Stimulated activated CD4-positive, alpha-beta T cell treated with anti-CD3 and anti-CD28 coated beads, Interleukin-4, amount 100 ng/mL, for 48 hours (primary cell): ENCODE measurements around the gene VPS50.
"Not testable (repeated sequence)": the region's sequence is repeated elsewhere in the genome, so short reads cannot be mapped to it uniquely, and the experiment has no call there.

ENCODE experiments used
- DNase-seq, 2 donors: peaks; one replicate each; pipeline ENCODE4 v3.0.0-alpha.2; 2020; ENCODE audit warnings: low read depth in 2 of 2

The VPS50 gene

DNA sequence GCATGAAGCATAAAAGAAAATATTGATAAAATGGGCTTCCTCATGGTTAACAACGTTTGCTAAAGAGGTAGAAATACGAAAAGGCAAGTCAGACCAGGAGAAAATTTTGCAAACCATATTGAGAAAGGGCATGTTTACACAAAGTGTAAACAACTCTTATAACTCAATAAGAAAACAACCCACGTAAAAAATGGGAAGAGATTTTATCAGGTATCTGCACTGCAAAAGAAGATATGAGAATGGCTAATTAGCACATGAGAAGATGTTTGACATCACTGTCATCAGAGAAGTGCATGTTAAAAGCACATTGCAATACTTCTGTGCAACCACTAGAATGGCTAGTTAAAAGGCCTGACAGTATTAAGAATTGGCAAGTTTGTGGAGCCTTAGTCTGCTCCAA is 99.5 kb downstream of the VPS50 start:
- DNase-seq, result no peak

DNA sequence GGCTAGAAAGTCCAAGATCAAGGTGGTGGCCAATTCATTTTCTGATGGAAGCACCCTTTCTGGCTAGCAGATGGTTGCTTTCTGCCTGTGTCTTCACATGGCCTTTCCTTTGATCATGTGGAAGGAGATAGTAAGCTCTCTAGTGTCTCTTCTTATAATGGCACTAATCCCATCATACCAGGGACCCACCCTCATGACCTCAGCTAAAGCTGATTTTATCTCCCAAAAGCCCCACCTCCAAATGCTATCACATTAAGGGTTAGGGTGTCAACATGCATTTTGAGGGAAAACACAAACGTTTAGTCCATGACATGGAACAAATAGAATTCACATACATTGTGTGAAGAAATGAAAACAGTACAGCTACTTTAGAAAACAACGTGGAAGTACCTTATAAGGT is 100.0 kb downstream of the VPS50 start:
- DNase-seq, result no peak

DNA sequence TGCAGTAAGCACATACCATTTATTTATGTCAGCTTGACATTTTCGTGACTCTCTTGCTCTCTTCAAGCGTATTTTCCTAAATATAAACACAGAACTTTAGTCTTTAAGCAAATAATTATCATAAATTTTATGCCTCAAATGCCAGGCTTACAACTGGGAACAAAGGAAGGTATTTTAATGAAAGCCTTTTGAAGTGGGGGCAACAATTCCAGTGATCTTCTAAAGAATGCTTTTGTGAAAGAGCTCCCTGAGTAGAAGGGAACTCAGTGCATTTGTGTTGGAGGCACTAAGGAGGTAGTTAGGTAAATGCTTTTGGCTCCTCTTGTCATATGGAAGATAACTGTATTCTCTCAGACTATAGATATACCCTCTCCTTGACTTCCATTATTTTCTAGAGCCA is 104.9 kb downstream of the VPS50 start:
- DNase-seq, result no peak

DNA sequence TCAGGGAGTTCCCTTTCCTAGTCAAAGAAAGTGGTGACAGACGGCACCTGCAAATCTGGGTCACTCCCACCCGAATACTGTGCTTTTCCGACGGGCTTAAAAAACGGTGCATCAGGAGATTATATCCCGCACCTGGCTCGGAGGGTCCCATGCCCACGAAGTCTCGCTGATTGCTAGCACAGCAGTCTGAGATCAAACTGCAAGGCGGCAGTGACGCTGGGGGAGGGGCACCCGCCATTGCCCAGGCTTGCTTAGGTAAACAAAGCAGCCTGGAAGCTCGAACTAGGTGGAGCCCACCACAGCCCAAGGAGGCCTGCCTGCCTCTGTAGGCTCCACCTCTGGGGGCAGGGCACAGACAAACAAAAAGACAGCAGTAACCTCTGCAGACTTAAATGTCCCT is 110.0 kb downstream of the VPS50 start:
- not testable (repeated sequence) for DNase-seq

DNA sequence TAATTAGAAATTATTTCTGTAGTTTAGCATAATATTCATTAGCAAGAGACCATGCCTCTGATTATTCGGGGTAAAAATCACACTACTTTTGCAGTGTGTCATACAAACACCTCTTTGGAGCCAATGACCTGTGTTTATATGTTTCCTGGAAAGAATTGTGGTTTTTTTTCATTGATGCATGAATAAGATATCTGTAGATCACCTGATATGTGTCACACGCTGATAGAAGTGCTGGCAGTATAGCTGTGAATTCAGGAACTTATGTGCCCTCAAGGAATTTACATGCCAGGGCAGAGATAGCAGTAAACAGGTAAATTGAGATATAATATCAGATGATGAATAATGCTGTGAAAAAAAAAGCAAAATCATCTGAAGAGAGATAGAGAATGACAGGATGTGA is 118.2 kb downstream of the VPS50 start:
- DNase-seq, result no peak

DNA sequence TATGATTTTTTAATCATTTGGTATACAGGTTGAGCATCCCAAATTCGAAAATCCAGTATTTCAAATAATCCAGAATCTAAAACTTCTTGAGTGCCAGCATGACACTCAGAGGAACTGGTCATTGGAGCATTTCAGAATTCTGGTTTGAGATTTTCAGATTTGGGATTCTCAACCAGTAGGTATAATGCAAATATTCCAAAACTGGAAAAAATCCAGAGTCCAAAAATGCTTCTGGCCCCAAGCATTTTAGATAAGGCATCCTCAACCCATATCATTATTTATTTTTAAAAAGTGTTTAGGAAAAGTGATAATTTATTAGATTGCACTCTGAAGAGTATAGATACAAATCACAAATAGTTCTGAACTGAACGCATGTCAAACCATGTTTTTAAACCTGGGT is 120.7 kb downstream of the VPS50 start:
- DNase-seq, result no peak

DNA sequence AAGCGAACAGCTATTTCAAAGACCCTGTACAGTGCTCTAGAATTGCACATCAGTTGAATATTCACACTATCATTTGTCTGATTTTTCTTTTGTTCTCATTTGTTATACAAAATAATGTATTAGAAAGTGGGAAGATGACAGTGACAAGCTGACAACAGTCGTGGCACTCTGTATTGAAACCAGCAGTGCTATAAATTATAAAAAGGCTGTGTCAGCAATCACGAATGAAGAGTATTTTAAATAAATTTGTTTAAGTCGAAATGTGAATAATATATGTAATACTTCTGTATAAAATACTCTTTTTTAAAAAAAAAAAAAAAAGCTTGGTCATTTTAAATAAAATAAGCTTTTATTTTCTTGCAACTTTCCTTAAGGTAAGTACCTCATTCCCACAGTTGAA is 122.6 kb downstream of the VPS50 start:
- no peak for DNase-seq

DNA sequence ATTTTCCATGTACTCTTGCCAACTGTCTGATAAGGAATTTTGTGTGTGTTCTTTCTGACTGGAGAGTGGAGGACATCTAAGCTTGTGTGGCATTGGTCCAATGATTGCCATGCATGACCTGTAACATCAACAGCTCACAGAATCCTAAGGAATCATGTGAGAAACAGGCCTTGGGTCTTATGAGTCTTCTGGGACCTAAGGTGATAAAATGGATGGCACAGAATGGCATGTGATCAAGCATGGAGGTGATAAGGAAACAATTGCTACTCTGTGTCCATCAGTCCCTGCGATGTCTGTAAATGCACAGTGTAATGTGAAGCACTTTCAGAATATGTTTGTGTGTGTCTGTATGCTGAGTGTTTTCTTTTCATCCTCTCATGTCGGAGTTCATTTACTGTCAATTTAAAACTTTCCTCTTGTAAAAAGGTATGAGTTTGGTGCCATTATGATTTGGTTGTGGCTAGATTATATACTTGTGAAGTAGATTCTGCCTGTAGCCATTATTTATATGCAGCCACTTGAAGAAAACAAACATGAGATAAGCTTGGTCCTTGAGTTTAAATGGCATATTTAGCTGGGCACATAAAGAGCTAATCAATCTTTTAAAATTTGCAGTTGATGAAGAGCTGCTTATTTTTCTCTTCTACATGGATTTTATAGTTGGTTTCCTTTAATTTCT is 127.5 kb downstream of the VPS50 start:
- no peak for DNase-seq

DNA sequence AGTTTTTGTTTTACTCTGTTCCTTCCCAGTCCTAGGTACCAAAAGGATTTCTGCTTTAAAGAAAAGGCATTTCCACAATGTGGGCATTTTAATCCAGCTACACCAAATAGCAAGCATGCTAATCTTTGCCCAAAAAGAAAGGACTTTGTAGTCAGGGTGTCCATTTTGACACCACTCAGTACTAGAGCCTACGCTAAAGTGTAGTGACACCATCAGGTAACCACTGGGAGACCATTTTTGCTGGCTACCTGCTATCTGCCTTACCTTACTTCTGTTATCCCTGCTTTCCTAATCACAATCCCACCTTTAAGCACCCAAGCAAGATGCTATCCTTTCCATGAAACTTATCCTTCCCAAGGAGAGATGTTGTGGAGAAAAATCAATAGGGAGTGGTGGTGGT is 129.7 kb downstream of the VPS50 start:
- no peak for DNase-seq

DNA sequence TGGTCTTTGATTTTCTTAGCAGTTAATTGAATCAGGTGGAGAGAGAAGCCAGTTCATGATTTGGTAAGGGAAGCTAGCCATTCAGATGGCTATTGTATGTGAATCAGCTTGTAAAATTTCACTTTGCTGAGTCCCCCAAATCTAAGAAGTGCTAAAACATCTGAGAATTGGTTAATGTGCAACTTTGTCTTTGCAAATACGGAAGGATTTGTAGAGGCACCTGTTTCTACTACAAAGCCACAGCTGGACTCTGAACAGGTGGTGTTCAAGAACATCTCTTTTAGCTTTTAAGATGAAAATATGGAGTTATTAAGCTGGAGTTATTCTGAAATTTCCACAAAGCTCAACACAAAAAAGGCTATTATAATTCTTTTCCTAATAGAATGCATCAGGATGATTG is 132.6 kb downstream of the VPS50 start:
- no peak for DNase-seq

DNA sequence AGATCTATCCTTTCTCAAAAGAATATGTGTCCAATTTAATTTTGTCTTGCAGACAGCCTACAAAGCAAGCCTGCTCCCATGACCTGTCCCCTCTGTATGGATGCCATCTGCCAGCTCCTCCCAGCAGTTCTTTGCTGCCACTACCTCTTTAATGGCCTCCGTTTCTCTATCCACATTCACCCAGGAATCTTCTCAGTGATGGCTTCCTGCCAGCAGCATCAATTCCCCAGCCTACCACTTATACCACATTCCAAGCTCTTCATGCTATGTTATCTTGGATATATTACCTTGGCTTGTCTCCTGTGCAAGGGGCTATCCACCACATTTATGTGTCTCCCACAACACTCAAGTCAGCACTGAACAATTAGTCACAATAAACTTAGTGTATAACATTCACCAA is 133.2 kb downstream of the VPS50 start:
- DNase-seq, result no peak

DNA sequence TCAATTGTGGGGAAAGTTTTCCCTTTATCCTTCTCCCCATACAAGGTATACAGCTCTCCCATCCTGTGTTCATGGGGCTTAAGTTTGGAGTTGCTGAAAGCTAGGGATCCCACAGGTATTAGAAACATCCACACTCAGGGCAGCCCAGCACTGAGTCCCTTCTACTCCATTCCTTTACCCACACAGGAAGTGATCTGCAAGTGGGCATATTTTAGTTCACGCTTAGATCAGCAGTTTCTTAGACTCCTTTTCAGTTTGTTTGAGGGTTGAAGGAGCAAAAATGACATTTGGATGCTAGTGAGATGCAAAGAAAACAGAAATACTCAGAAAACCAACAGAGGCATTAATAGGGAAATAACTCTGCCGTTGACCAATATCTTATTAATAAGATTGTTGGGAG is 134.7 kb downstream of the VPS50 start:
- no peak for DNase-seq

DNA sequence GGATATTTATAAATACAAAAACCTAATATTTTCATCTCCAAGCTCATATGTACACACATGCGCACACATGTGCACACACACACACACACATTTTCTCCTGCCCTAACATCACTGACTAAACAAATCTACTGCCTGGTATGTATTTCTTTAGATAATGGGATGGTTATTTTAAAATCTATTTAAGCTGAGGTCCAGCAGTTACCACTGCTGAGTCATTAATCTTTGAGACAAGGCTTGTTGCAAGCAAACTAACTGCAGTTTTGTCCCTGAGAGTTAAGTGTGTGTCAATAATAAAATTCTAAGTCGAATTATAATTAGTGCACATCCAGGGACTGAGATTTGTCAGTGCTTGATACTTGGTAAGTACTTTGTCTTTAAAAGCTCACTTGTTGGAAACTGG is 135.1 kb downstream of the VPS50 start:
- no peak for DNase-seq

DNA sequence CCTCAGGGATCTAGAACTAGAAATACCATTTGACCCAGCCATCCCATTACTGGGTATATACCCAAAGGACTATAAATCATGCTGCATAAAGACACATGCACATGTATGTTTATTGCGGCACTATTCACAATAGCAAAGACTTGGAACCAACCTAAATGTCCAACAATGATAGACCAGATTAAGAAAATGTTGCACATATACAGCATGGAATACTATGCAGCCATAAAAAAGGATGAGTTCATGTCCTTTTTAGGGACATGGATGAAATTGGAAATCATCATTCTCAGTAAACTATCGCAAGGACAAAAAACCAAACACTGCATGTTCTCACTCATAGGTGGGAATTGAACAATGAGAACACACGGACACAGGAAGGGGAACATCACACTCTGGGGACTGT is 138.8 kb downstream of the VPS50 start:
- not testable (repeated sequence) for DNase-seq

DNA sequence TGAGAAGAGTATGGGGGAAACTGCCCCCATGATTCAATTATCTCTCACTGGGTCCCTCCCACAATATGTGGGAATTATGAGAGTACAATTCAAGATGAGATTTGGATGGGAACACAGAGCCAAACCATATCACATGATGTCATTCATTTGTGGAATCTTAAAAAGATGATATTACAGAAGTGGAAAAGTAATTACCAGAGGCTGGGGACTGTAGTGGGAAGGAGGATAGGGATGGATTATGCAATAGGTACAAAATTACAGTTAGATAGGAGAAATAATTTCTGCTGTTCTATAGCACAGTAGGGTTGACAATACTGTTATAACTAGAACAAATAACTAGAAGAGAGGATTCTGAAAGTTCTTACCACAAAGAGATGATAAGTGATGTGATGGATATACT is 141.4 kb downstream of the VPS50 start:
- no peak for DNase-seq

DNA sequence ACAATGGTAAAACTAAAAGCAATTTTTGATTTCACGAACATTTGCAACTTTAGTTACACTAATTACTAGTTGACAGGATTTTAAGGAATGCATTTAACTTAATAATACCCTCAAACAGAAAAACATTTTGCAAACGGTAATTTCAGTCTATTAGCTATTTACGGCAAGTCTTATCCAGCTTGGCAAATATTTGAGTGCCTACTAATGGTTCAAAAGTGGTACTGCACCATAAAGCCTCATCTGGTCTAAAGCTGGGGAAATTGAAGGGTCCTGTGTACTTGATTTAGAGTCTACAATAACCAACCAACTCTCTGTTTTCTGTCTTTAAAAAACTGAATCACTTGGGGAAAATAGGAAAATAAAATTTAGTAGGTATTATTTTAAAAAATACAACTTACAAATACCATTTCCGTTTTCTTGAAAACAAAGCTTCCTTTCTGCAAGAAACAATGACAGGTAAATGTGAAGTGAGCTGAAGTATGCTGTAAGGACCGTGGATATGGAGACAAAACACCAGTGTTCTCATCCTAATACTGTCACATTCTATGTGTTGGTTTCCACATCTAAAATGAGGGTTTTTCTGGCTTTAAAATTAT is 142.3 kb downstream of the VPS50 start:
- DNase-seq, result no peak

DNA sequence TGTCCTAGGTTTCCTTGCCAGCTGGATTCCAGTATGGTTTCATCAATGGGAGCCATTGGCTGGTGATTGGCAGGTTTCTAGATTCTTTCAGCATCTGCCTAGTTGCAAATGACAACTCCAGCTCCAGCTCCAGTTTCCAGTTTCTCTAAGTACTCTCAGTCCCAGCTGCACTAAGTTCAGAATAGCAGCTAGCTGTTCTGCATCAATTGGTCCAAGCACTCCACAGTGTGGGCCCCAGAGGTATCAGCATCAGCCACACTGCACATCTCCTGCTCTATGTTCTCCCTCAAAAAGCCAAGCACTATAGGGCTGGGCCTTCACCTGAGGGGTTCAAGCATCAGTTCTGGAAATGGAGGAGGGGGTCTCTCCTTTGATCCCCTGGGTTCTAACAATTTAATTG is 143.4 kb downstream of the VPS50 start:
- DNase-seq, result no peak

DNA sequence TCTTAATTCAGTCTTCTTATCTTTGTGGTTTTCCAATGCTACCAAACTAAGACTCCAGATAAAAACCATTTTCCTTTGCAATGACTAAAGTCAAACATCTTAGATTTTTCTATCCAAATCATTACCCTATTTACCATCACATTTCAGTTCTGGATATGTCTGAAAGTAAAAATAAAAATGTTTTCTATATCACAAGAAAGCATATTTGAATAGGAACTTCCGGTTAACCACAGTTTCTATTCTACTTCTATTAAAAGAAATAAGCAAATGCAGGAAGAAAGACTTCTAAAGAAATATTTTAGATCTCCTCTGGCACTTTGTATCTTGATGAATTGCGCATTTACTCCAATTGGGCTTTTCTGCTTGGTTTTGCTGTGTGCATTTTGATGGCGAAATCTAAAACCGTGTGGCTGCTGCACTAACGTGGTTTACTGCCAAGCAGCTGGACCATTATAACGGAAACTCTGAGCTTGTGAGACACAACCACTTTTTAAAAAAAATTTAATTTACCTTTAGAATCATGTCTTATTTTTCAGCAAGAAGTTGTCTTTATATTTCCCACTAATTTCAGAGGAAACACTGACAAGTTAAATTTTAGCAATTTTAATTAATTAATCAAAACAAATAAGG is 146.1 kb downstream of the VPS50 start:
- no peak for DNase-seq

DNA sequence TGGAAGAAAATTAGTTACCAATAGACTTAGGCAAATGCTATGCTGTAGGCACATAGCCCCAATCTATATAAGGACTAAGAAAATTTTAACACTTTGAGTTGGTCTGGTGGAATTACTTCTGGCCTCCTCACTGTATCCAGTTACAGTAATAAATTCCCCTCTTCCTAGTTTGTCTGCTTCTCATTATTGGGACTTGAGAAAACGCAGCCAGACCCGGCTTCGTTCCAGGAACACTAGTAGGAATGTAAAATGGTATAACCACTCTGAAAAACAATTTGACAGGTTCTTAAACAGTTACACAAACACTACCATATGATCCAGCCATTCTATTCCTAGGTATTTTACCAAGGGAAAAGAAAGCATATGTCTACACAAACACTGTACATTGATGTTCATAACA is 150.2 kb downstream of the VPS50 start:
- DNase-seq, result no peak

DNA sequence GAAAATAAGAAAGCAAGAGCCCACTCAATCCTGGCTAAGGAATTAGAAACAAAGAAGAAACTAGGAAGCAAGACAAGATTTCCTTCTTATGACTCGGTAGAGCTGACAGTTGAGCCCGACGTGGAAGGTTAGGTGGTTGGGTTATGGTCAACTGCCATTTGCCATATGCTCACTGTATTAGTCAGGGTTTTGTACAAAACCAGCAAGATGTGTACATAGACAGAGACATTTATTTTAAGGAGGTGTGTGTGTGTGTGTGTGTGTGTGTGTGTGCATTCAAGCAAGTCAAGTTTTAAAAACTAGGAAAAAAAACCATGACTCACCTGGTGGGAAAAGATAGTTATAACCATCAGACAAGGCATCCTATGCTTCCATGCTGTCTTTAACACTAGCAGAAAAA is 158.5 kb downstream of the VPS50 start:
- no peak for DNase-seq

DNA sequence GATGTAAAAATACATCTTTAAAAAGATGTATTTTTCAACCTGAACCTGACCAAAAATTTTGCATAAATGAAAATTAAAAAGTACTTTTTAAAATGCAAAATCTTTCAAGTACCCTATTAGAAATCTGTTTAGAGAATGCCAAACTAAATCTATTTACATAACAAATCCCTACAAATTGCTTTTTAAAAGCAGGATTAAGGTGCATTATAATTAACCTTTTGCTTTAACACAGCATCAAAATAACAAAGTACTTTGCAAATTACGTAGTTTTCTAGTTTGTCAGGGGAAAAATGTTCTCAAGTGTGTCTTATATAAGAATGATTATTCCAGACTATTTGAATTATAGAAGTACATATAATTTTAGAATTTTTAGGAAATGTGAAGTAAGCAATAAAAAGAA is 160.8 kb downstream of the VPS50 start:
- no peak for DNase-seq

DNA sequence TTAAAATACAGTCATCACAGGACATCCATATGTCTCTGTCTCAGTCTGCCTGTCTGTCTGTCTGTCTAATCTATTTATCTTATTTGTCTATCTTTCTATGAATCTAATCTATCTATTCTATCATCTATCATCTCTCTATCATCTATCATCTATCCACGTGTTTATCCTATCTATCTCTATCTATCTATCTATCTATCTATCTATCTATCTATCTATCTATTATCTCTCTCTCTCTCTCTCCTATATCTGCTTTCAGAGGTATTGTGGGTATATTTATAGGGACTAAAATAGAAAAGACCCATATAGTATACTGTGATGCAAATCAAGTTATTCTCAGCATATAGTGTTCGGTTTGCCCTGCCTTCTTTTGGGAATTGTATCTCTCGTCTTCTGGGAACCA is 167.5 kb downstream of the VPS50 start:
- no peak for DNase-seq

DNA sequence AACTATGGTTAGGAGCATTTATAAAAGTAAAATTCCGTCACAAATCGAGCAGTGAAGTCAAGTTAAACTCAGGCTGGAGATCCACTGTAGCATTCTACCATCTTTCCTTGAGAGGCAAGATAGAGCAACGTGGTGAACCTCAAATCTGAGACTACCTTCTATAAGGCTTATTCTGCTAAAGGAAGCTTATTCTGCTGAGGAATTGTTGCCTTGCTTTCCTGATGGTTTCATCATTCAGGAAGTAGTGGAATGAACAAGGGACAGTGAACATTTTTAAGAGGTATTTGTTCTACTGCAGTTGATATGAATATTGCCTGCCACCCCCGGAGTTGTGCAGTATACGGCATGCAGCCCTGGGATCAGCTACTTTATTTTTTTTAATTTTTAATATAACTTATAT is 170.8 kb downstream of the VPS50 start:
- no peak for DNase-seq

DNA sequence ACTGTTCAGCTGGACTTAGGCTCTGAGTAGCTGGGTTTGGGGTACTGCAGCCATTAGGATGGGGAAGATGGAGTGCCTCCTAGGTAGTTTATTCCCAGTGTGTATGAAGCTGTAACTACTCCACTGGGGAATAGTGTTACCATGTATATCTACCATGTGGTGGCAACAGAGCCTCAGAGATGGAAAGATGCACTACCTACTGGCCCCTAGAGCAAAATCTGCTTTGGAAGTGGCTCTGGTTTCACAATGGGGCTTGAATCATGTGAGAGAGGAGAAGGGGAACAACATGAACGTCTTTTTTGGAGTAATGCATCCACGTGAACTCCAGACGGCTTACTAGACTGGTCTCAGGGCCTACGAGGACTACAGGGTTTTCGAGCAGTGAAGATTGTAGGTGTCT is 175.1 kb downstream of the VPS50 start:
- no peak for DNase-seq
